ENCODE data around the gene RAPGEF4.
A peak's percentile ranks its signal among the peaks of the same experiment; 100 is the strongest.

Gene RAPGEF4

DNA sequence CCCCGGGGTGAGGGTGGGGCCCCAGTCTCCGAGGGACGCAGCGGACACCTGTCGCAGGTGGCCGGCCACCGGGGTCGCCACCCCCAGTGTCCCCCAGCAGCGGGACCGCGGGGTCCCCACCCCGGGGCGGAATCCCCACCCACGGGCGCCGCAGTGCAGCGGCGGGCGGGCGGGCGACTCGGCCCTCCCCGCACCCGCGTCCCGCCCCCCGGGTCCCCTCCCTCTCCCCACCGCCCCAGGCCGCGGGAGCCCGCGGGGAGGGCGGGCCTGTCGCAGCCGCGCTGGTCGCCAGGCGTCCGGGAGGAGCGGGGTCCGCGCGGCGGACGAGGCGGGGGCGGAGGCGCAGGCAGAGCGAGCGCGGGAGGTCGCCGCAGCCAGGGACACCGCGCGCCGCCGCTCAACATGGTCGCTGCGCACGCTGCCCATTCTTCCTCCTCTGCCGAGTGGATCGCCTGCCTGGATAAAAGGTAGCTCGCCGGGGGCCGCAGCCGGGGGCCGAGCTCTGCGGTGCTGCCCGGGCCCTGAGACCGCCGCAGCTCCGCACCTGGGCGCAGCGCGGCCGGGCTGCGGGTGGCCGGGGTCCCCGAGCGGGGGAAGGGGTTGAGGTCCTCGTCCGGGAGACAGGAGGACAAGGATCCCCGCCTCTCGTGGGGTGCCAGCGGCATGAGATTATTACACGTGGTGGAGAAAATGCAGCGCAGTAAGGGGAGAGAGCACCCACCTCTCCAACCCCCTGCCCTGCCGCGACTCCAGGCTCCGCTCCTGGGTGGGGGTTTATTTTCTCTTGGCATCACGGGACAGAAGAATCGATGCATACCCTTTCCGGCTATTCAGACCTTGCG, at the start of gene RAPGEF4:
Gene RAPGEF4, plus strand, starts transcription at position 264 of the 842 bp plus-strand sequence. Its CDS starts 139 bp downstream, at position 403.
- ChIA-PET CTCF (interaction anchor here (1.3 to 1.8 kb wide), 2 partner anchors 9 to 32 kb away, joined by 3 to 5 read pairs; no protein-coding TSS in a partner anchor), POLR2A (no interaction called here)
- H3K4me3 ChIP-seq (ENCODE audit: low read depth, low read length): peak within 1 kb of the TSS; percentile 47
- no peak for DNase-seq (ENCODE audit: low read depth, low spot score)
- TF ChIP-seq CTCF (IDR thresholded peaks at IDR 0.05; ENCODE audit: insufficient read depth, low read length, missing control alignments): no peak

DNA sequence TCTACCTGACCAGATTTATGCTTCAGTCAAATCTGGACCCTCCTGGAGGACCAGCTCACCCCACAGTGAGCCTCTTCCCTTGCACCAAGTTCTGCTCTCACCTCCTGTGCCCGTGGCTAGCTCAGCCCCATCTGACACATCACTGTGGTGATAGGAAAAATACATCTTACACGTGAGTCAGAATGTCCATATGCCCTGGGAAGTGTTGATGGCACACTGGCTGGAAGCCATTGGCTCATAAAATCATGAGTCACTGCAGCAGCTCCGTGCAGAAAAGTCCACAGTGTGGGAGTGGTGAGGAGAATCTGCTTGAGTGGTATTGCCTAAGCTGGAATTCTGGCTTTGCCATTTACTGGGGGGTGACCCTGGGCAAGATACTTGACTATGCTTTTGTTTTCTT, 42.6 kb upstream of the RAPGEF4 start:
- H3K4me3 ChIP-seq (ENCODE audit: low read depth, low read length): no peak overlapping the region
- POLR2A ChIA-PET: interaction anchor here (0.5 to 1.4 kb wide), 6 partner anchors 25 to 426 kb away, joined by 3 to 6 read pairs (median 4); partner anchors contain the start of gene PDK1
- DNase-seq (ENCODE audit: low read depth, low spot score): peak; percentile 96
- TF ChIP-seq CTCF (IDR thresholded peaks at IDR 0.05; ENCODE audit: insufficient read depth, low read length, missing control alignments): no peak
- CTCF ChIA-PET: interaction anchor here (1.1 to 2.1 kb wide), 6 partner anchors 11 to 239 kb away, joined by 3 to 6 read pairs (median 4); no protein-coding TSS in a partner anchor

GRCh38 chr2:172693529-172694455, 41.9 kb upstream of the RAPGEF4 start:
- CTCF ChIA-PET: interaction anchor here (1.1 to 2.1 kb wide), 6 partner anchors 10 to 238 kb away, joined by 3 to 6 read pairs (median 4); no protein-coding TSS in a partner anchor
- H3K4me3 ChIP-seq (ENCODE audit: low read depth, low read length): no peak overlapping the region
- POLR2A ChIA-PET: interaction anchor here (0.5 to 1.4 kb wide), 5 partner anchors 26 to 425 kb away, joined by 3 to 6 read pairs (median 3); partner anchors contain the start of gene PDK1
- no peak for TF ChIP-seq CTCF (IDR thresholded peaks at IDR 0.05; ENCODE audit: insufficient read depth, low read length, missing control alignments)
- DNase-seq (ENCODE audit: low read depth, low spot score): no peak

DNA sequence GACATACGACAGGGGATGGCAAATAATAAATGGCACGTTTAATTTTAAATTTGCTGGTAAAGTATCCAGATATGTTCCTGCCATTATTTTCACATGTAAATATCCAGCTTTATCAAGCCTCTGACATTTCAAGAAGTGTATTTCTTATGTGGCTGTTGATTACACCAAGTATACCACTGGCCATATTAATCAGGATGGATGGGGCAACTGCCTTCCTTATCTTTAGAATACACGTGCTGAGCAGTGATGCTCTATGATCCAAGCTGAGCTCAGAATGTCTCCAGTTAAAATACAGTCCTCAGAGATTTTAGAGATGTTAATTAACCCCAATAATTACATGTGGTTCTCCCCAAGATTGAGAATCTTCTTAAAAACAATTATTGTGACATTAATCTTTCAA, 38.3 kb upstream of the RAPGEF4 start:
- no peak for TF ChIP-seq CTCF (IDR thresholded peaks at IDR 0.05; ENCODE audit: insufficient read depth, low read length, missing control alignments)
- DNase-seq (ENCODE audit: low read depth, low spot score): no peak
- POLR2A ChIA-PET: no interaction called here
- CTCF ChIA-PET: interaction anchor here (1.0 to 1.9 kb wide), 4 partner anchors 9 to 105 kb away, joined by 3 to 4 read pairs (median 3); no protein-coding TSS in a partner anchor
- no peak overlapping the region for H3K4me3 ChIP-seq (ENCODE audit: low read depth, low read length)

- POLR2A ChIA-PET: no interaction called here
- no peak for TF ChIP-seq CTCF (IDR thresholded peaks at IDR 0.05; ENCODE audit: insufficient read depth, low read length, missing control alignments)
- CTCF ChIA-PET: interaction anchor here (1.0 to 1.9 kb wide), 4 partner anchors 8 to 106 kb away, joined by 3 to 8 read pairs (median 4); no protein-coding TSS in a partner anchor
- peak; percentile 84 for DNase-seq (ENCODE audit: low read depth, low spot score)
- H3K4me3 ChIP-seq (ENCODE audit: low read depth, low read length): no peak overlapping the region
Observed at GRCh38 chr2:172698041-172698863, 37.4 kb upstream of the RAPGEF4 start.
